ENCODE results near the gene CELSR2. TPM values are rescaled to one million over a fixed set of nuclear protein-coding genes. Genes with fewer than 3 reads are reported as not detected.
A peak's percentile ranks its signal among the peaks of the same experiment; 100 is the strongest.

The CELSR2 gene
- total and polyA plus RNA-seq, 2 experiments from 2014 or later, result 11.2 to 35.1 TPM

DNA sequence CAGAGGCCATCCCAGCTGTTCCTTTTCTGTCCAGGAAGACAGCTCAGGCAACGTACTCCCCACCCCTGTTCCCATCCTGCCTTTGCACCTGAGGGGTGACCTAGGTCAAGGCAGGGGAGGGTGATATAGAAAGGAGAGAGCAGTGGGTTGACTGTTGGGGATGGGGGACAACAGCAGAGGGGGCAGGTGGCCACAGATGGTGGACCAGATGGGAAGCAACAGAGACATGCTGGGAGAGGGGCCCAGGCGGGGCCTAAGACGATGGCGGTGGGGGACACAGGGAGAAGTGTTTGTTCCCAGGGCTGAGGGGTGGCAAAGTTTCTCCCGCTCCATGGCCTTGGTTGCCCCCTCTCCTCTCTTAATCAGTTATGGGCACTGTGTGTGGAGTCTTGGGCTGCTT, 6.3 kb downstream of the CELSR2 start (continued):
- no peak for TF ChIP-seq ZNF462 (CRISPR knock-in tag; IDR thresholded peaks at IDR 0.05)

DNA sequence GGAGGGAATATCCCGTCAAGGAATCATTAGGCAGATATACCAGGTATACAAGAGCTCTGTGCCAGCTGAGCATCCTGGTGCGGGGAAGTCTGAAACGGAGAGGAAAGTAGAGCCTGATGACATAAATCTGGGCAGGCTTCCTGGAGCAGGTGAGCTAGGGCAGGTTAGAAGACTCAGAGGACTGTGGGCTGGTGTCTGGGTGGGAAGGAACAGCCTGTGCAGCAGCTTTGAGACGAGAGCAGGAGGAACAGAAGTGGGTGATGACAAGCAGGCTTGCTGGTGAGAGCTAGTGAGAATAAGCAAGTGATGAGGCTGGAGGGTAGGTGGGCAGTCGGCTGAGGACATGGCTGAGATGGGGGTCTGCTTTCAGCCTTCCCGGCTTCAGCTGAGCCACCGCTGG, 6.7 kb downstream of the CELSR2 start:
- Histone ChIP-seq H3K27me3 (ENCODE audit: insufficient read depth) (no peaks in the 10 kb centered on the region), H3K9me2 (ENCODE audit: insufficient read depth) (no peaks in the 10 kb centered on the region), H3F3A (replicated peaks; ENCODE audit: low read depth) (no peaks in the 10 kb centered on the region), H3K36me3 (ENCODE audit: insufficient read depth) (no peaks in the 10 kb centered on the region; the same call in 1 of the 2 replicates), H3K4me1 (ENCODE audit: insufficient read depth) (peaks cover 25% of the 10 kb centered on the region), H3K4me3 (no peak overlapping the region), H3K4me2 (no peak overlapping the region), H4K20me1 (replicated peaks; ENCODE audit: insufficient read depth) (no peaks in the 10 kb centered on the region; the same call in 1 of the 2 replicates), H3K27ac (ENCODE audit: low read depth) (no peak overlapping the region), H3K79me2 (replicated peaks; ENCODE audit: insufficient read depth) (peaks cover 19% of the 10 kb centered on the region; the same call in 1 of the 2 replicates), H2AFZ (no peak overlapping the region)
- Mint-ChIP-seq H3K27ac (no peak overlapping the region), H3K4me1 (peaks cover 44% of the 10 kb centered on the region), H3K36me3 (ENCODE audit: low read depth) (peaks cover 21% of the 10 kb centered on the region), H3K4me3 (no peak overlapping the region; the same call in 2 of the 3 replicates), H3K9me3 (peaks cover 12% of the 10 kb centered on the region; the same call in 2 of the 3 replicates), H3K27me3 (ENCODE audit: insufficient read depth, low read depth, poor library complexity) (peaks cover 20% of the 10 kb centered on the region)
- DNase-seq (ENCODE audit: low spot score) (no peak), ATAC-seq (no peak)
- no peak for TF ChIP-seq POLR2AphosphoS5 (IDR thresholded peaks at IDR 0.05; ENCODE audit: low read depth)

- Histone ChIP-seq H4K20me1 (replicated peaks; ENCODE audit: insufficient read depth) (no peaks in the 10 kb centered on the region; the same call in 1 of the 2 replicates), H3K9me2 (ENCODE audit: insufficient read depth) (no peaks in the 10 kb centered on the region), H3K27me3 (ENCODE audit: insufficient read depth) (no peaks in the 10 kb centered on the region), H2AFZ (no peak overlapping the region), H3K79me2 (replicated peaks; ENCODE audit: insufficient read depth) (peaks cover 19% of the 10 kb centered on the region; the same call in 1 of the 2 replicates), H3K4me1 (ENCODE audit: insufficient read depth) (peaks cover 25% of the 10 kb centered on the region), H3F3A (replicated peaks; ENCODE audit: low read depth) (no peaks in the 10 kb centered on the region), H3K4me3 (no peak overlapping the region), H3K36me3 (ENCODE audit: insufficient read depth) (no peaks in the 10 kb centered on the region; the same call in 1 of the 2 replicates), H3K4me2 (no peak overlapping the region), H3K27ac (ENCODE audit: low read depth) (peak overlapping the region; percentile 39; the same call in 1 of the 2 replicates)
- ATAC-seq, result no peak
- H3K4me3 Mint-ChIP-seq, result no peak overlapping the region
- no peak for DNase-seq (ENCODE audit: low spot score)
- H3K4me1 Mint-ChIP-seq, result peaks cover 44% of the 10 kb centered on the region
- TF ChIP-seq STAT1 (IDR thresholded peaks at IDR 0.05; ENCODE audit: unreplicated experiment), result no peak
- peaks cover 10% of the 10 kb centered on the region for H3K36me3 Mint-ChIP-seq (ENCODE audit: low read depth)
- peaks cover 16% of the 10 kb centered on the region for H3K27me3 Mint-ChIP-seq (ENCODE audit: insufficient read depth, low read depth, poor library complexity)
- H3K27ac Mint-ChIP-seq, result peak overlapping the region; percentile 15; the same call in 1 of the 2 replicates
- peaks cover 2% of the 10 kb centered on the region; the same call in 2 of the 3 replicates for H3K9me3 Mint-ChIP-seq
Observed at GRCh38 chr1:109256971-109257681, 7.8 kb downstream of the CELSR2 start.
